Suprapubic skin (tissue), 4 donors: ENCODE measurements around the gene FGF19.

ENCODE experiments used
- POLR2A ChIP-seq, 2 donors: fragments of 450-650 bp; IDR thresholded peaks; one replicate each; pipeline ENCODE4 v1.6.1; 2017; ENCODE audit warnings: antibody characterized with exemption in 2 of 2, mild to moderate bottlenecking in 2 of 2, moderate library complexity in 2 of 2
- POLR2AphosphoS5 ChIP-seq, 3 donors: sonication (generic); formaldehyde crosslinking; IDR thresholded peaks; one replicate each; pipeline ENCODE4 v1.6.1; 2017; ENCODE audit warnings: antibody characterized with exemption in 3 of 3
- TF ChIP-seq, protein P1 (sequence below), 2 donors: fragments of 200-600 bp in 1 of 2; fragments of 450-650 bp in 1 of 2; sonication (generic) in 1 of 2; IDR thresholded peaks; one replicate each; pipeline ENCODE4 v1.5.1; 2016 to 2019; ENCODE audit warnings: antibody characterized with exemption in 2 of 2, mild to moderate bottlenecking in 1 of 2, moderate library complexity in 1 of 2

DNA sequence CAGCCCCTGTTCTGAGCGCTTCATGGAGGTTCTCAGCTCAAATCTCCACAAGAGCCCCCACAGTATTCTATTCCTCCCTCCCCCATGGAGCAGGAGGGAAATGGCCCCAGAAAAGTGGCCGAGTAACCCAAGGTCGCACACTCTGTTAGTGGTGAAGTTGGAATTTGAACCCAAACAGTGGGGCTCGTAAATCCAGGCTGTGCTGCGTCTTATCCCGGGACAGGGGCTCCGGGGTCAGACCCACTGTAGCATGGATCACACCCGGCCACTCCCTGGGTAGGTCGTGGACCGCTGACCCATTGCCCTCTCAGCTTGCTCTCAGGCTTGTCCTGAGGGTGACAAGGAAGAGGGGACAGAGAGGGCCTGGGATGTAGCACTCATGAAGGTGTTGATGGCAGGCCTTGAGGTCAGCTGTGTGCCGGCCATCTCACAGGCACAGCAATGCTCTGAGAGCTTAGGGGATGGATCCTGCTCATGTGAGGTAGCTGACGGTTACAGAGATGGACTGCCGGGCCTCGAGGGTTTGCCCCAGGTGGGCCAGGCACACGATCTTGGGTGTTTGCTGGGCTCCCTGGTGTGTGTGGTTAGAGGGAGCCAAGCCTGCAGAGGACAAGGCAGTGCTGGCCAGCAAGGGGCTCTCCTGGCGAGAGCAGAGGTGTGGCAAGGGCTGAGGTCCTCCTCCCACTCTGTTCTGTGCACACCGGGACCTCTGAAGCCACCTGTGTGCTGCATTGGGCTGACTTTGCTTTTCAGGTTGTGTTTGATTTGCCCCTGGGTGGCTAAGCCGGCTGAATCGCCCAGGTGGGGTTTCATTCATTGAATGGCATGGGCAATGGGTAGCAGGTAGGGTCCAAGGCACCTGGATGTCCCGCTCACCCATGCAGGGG, 2.3 kb upstream of the FGF19 start:
- no peak for TF ChIP-seq POLR2A (IDR thresholded peaks at IDR 0.05)
- no peak for TF ChIP-seq POLR2AphosphoS5 (IDR thresholded peaks at IDR 0.05)
- TF ChIP-seq, protein P1, sequence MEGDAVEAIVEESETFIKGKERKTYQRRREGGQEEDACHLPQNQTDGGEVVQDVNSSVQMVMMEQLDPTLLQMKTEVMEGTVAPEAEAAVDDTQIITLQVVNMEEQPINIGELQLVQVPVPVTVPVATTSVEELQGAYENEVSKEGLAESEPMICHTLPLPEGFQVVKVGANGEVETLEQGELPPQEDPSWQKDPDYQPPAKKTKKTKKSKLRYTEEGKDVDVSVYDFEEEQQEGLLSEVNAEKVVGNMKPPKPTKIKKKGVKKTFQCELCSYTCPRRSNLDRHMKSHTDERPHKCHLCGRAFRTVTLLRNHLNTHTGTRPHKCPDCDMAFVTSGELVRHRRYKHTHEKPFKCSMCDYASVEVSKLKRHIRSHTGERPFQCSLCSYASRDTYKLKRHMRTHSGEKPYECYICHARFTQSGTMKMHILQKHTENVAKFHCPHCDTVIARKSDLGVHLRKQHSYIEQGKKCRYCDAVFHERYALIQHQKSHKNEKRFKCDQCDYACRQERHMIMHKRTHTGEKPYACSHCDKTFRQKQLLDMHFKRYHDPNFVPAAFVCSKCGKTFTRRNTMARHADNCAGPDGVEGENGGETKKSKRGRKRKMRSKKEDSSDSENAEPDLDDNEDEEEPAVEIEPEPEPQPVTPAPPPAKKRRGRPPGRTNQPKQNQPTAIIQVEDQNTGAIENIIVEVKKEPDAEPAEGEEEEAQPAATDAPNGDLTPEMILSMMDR (IDR thresholded peaks at IDR 0.05), result no peak
